Fibroblast of the aortic adventitia (primary cell): ENCODE results near the gene MALRD1. TPM values are rescaled to one million over a fixed set of nuclear protein-coding genes. Genes with fewer than 3 reads are reported as not detected.

Experiments
- DNase-seq: peaks from one replicate; pipeline ENCODE4 v3.0.0-alpha.2; 2010; ENCODE audit warnings: low read depth
- H3K4me3 ChIP-seq: 2 replicates; pipeline ENCODE4 v1.5.1; 2011; ENCODE audit warnings: low read depth, mild to moderate bottlenecking, control low read depth, low read length, moderate library complexity
- CTCF ChIP-seq: IDR thresholded peaks from 2 replicates; pipeline ENCODE4 v1.5.1; 2011; ENCODE audit warnings: mild to moderate bottlenecking, low read length, control low read depth, inconsistent platforms; ENCODE audit not compliant: insufficient read depth
- total RNA-seq: library from RNA; depleted of rRNA; stranded (reverse); fragments of >200 nt; gene quantifications from 2 replicates; pipeline ENCODE4 v1.2.3, GENCODE V29; 2012; ENCODE audit warnings: low replicate concordance

MALRD1 gene
- total RNA-seq, 1 donor: 0.36 TPM

GRCh38 chr10:19469521-19469920, 420.9 kb downstream of the MALRD1 start:
- no peak overlapping the region for H3K4me3 ChIP-seq

GRCh38 chr10:19479854-19480253, 431.3 kb downstream of the MALRD1 start:
- TF ChIP-seq CTCF: no peak
- no peak for DNase-seq
- H3K4me3 ChIP-seq: no peak overlapping the region

More at GRCh38 chr10:19469521-19469920, 420.9 kb downstream of the MALRD1 start:
- DNase-seq: no peak
- TF ChIP-seq CTCF: no peak

GRCh38 chr10:19480353-19480752, 431.8 kb downstream of the MALRD1 start:
- H3K4me3 ChIP-seq: no peak overlapping the region
- DNase-seq: peak; percentile 2
- no peak for TF ChIP-seq CTCF

GRCh38 chr10:19483421-19483820, 434.8 kb downstream of the MALRD1 start:
- no peak overlapping the region for H3K4me3 ChIP-seq
- DNase-seq: no peak
- TF ChIP-seq CTCF: no peak

GRCh38 chr10:19488592-19489280, 440.1 kb downstream of the MALRD1 start:
- peak; percentile 12 for TF ChIP-seq CTCF
- peak overlapping the region; percentile 34 for H3K4me3 ChIP-seq
- DNase-seq: peak; percentile 25

GRCh38 chr10:19491166-19491565, 442.6 kb downstream of the MALRD1 start:
- no peak for TF ChIP-seq CTCF
- no peak for DNase-seq
- H3K4me3 ChIP-seq: no peak overlapping the region

GRCh38 chr10:19493917-19494316, 445.3 kb downstream of the MALRD1 start:
- H3K4me3 ChIP-seq: no peak overlapping the region
- DNase-seq: no peak
- no peak for TF ChIP-seq CTCF
